OCI-LY3 (cell line): ENCODE data around the gene TRIM71.

ENCODE experiments used
- H2AFZ ChIP-seq: fragments of 200-600, 300-600 bp; shearing (Covaris generic); 2 replicates; pipeline ENCODE4 v1.6.0; 2014; ENCODE audit warnings: antibody characterized with exemption, low read depth, low read length
- H3K27ac ChIP-seq: fragments of 200-600, 300-600 bp; sonication (generic); 2 replicates; pipeline ENCODE4 v1.5.1; 2014; ENCODE audit warnings: mild to moderate bottlenecking, low read length, moderate library complexity, mixed read lengths
- H3K27me3 ChIP-seq: fragments of 200-600, 300-600 bp; sonication (generic); 2 replicates; pipeline ENCODE4 v1.6.1; 2014; ENCODE audit warnings: low read depth, low read length, mixed read lengths
- H3K36me3 ChIP-seq: fragments of 200-600, 300-600 bp; sonication (generic); replicated peaks from 2 replicates; pipeline ENCODE3; 2014; ENCODE audit warnings: low read depth, low read length, mixed read lengths
- H3K4me1 ChIP-seq: fragments of 300-600, 200-600 bp; sonication (generic); 2 replicates; pipeline ENCODE4 v1.6.1; 2014; ENCODE audit warnings: low read length, mixed read lengths
- H3K4me2 ChIP-seq: fragments of 200-600, 300-600 bp; sonication (generic); 2 replicates; pipeline ENCODE4 v1.6.1; 2014; ENCODE audit warnings: low read length, mixed read lengths
- H3K4me3 ChIP-seq: fragments of 300-600, 200-600 bp; sonication (generic); 2 replicates; pipeline ENCODE4 v1.5.1; 2014; ENCODE audit warnings: antibody characterized with exemption, mild to moderate bottlenecking, low read length, moderate library complexity
- H3K79me2 ChIP-seq: fragments of 300-600, 200-600 bp; shearing (Covaris generic); 2 replicates; pipeline ENCODE4 v1.6.1; 2014; ENCODE audit warnings: mild to moderate bottlenecking, low read length, mixed read lengths
- H3K9ac ChIP-seq: fragments of 300-600, 200-600 bp; shearing (Covaris generic); 2 replicates; pipeline ENCODE4 v1.6.0; 2014; ENCODE audit warnings: mild to moderate bottlenecking, low read length, moderate library complexity
- H3K9me3 ChIP-seq: fragments of 200-600, 300-600 bp; shearing (Covaris generic); 2 replicates; pipeline ENCODE4 v1.6.1; 2014; ENCODE audit warnings: low read length, mixed read lengths; ENCODE audit not compliant: insufficient read depth
- H4K20me1 ChIP-seq: fragments of 200-600, 300-600 bp; sonication (generic); 2 replicates; pipeline ENCODE4 v1.6.1; 2016; ENCODE audit warnings: low read length, mixed read lengths; ENCODE audit not compliant: insufficient read depth
- EZH2phosphoT487 ChIP-seq: fragments of 200-600 bp; shearing (Covaris generic); IDR thresholded peaks from 2 replicates; pipeline ENCODE4 v1.6.1; 2018; ENCODE audit warnings: antibody characterized with exemption, mixed run types, low read depth
- TF ChIP-seq, protein P1 (sequence below): fragments of 200-600, 300-600 bp; sonication (generic); IDR thresholded peaks from 2 replicates; pipeline ENCODE4 v1.5.1; 2014; ENCODE audit warnings: antibody characterized with exemption, low read length, low read depth

Gene TRIM71

GRCh38 chr3:32857921-32858320 is 40.1 kb downstream of the TRIM71 start:
- Histone ChIP-seq H4K20me1 (no peaks in the 10 kb centered on the region), H3K4me1 (peaks cover 5% of the 10 kb centered on the region; the same call in 1 of the 2 replicates), H3K79me2 (no peaks in the 10 kb centered on the region), H3K9ac (no peak overlapping the region), H3K9me3 (no peaks in the 10 kb centered on the region), H3K36me3 (no peaks in the 10 kb centered on the region), H3K27me3 (no peaks in the 10 kb centered on the region), H3K4me2 (no peak overlapping the region), H3K27ac (no peak overlapping the region), H2AFZ (no peak overlapping the region), H3K4me3 (no peak overlapping the region)
- TF ChIP-seq EZH2phosphoT487 = no peak
- TF ChIP-seq, protein P1, sequence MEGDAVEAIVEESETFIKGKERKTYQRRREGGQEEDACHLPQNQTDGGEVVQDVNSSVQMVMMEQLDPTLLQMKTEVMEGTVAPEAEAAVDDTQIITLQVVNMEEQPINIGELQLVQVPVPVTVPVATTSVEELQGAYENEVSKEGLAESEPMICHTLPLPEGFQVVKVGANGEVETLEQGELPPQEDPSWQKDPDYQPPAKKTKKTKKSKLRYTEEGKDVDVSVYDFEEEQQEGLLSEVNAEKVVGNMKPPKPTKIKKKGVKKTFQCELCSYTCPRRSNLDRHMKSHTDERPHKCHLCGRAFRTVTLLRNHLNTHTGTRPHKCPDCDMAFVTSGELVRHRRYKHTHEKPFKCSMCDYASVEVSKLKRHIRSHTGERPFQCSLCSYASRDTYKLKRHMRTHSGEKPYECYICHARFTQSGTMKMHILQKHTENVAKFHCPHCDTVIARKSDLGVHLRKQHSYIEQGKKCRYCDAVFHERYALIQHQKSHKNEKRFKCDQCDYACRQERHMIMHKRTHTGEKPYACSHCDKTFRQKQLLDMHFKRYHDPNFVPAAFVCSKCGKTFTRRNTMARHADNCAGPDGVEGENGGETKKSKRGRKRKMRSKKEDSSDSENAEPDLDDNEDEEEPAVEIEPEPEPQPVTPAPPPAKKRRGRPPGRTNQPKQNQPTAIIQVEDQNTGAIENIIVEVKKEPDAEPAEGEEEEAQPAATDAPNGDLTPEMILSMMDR = no peak

DNA sequence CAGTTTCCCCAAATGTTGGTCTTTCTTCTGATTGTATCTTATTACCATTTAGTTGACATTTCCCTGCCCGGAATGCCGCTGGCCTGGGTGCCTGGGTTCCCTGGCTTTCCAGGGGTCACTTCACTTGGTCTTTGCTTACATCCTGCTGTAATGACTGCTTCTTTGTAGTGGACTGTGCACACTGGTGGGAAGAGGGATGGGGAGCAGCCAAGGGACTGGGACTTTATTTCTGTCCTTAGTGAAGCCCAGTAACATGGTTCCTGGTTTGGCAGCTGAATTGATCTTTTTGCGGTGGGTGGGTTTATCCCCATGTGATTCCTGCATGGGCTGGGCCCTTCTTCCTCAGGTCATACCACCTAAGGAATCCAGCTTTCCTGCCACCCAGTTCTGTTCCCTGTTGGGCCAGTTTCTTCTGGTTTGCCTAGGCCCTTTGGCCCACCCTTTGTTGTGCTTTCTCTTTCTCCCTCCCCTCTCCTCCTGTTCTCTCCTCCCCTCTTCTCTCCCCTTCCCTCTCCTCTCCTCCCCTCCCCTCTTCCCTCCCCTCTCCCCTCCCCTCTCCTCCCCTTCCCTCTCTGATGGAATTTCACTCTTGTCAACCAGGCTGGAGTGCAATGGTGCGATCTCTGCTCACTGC is 41.9 kb downstream of the TRIM71 start:
- Histone ChIP-seq H3K4me3 (no peak overlapping the region), H3K79me2 (no peaks in the 10 kb centered on the region), H3K36me3 (no peaks in the 10 kb centered on the region), H2AFZ (no peak overlapping the region), H3K27me3 (no peaks in the 10 kb centered on the region), H4K20me1 (no peaks in the 10 kb centered on the region), H3K27ac (no peak overlapping the region), H3K4me1 (peaks cover 5% of the 10 kb centered on the region; the same call in 1 of the 2 replicates), H3K9ac (no peak overlapping the region), H3K9me3 (no peaks in the 10 kb centered on the region), H3K4me2 (no peak overlapping the region)
- TF ChIP-seq, protein P1 = no peak
- TF ChIP-seq EZH2phosphoT487 = no peak

GRCh38 chr3:32860499-32860898 is 42.7 kb downstream of the TRIM71 start:
- no peaks in the 10 kb centered on the region for H3K27me3 ChIP-seq
- H3K4me1 ChIP-seq = peaks cover 5% of the 10 kb centered on the region; the same call in 1 of the 2 replicates
- no peak overlapping the region for H3K9ac ChIP-seq
- H3K27ac ChIP-seq = no peak overlapping the region
- TF ChIP-seq, protein P1 = no peak
- TF ChIP-seq EZH2phosphoT487 = no peak
- H3K4me3 ChIP-seq = no peak overlapping the region
- H3K9me3 ChIP-seq = no peaks in the 10 kb centered on the region
- H2AFZ ChIP-seq = no peak overlapping the region
- no peaks in the 10 kb centered on the region for H3K79me2 ChIP-seq
- no peak overlapping the region for H3K4me2 ChIP-seq
- no peaks in the 10 kb centered on the region for H4K20me1 ChIP-seq
- no peaks in the 10 kb centered on the region for H3K36me3 ChIP-seq

DNA sequence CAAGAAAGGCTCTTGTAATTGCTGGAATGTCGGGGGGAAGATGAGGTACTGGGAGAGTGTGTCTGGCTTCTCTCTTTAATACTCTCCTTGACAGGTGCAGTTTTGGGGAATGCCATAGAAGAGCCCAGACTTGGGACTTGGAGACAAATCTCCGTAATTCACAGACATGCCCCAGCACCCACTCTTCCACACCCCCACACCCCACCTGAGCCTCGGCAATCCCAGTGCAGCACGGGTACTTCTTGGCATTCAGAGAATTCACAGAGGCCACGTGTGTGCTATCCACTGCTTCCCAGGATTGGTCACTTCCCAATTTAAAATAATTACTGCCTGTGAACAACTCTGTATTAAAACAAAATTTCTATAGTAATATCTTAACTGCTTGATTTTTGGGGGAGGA is 43.9 kb downstream of the TRIM71 start:
- H3K79me2 ChIP-seq = no peaks in the 10 kb centered on the region

More for the DNA sequence above, 43.9 kb downstream of the TRIM71 start:
- no peak overlapping the region for H3K4me3 ChIP-seq
- no peak overlapping the region for H3K9ac ChIP-seq
- no peak overlapping the region for H2AFZ ChIP-seq
- H3K27me3 ChIP-seq = no peaks in the 10 kb centered on the region
- no peaks in the 10 kb centered on the region for H3K9me3 ChIP-seq
- H3K4me1 ChIP-seq = peaks cover 5% of the 10 kb centered on the region; the same call in 1 of the 2 replicates
- H3K36me3 ChIP-seq = no peaks in the 10 kb centered on the region
- no peaks in the 10 kb centered on the region for H4K20me1 ChIP-seq
- no peak overlapping the region for H3K4me2 ChIP-seq
- no peak for TF ChIP-seq EZH2phosphoT487
- TF ChIP-seq, protein P1 = no peak
- H3K27ac ChIP-seq = no peak overlapping the region
